Calu3 (cell line): ENCODE data around the gene MYEOV. TPM values are rescaled to one million over a fixed set of nuclear protein-coding genes. Genes with fewer than 3 reads are reported as not detected.

Experiments used
- BruUV-seq: library from RNA; stranded (reverse); fragments of 400-500 nt; replicated peaks from 2 replicates; lab custom pipeline; 2021; lab: Mats Ljungman, UMichigan
- CTCF ChIA-PET: fragments of 300-600 bp; sonication (Branson Sonifier 250); formaldehyde crosslinking; loops from one replicate; lab custom pipeline; 2022; ENCODE audit warnings: antibody characterized with exemption; lab: Charles Lee
- DNase-seq: peaks from one replicate; pipeline ENCODE4 v3.0.0; 2022
- H3K27ac Mint-ChIP-seq: one replicate; pipeline ENCODE4 v1.8.0; 2022; ENCODE audit warnings: mixed read lengths; ENCODE audit not compliant: unreplicated experiment
- H3K27me3 Mint-ChIP-seq: one replicate; pipeline ENCODE4 v1.8.0; 2022; ENCODE audit warnings: mixed read lengths; ENCODE audit not compliant: unreplicated experiment
- H3K36me3 Mint-ChIP-seq: one replicate; pipeline ENCODE4 v1.8.0; 2022; ENCODE audit warnings: mild to moderate bottlenecking, moderate library complexity, mixed read lengths; ENCODE audit not compliant: insufficient read depth, unreplicated experiment
- H3K4me1 Mint-ChIP-seq: one replicate; pipeline ENCODE4 v1.8.0; 2022; ENCODE audit warnings: mild to moderate bottlenecking, low read depth, mixed read lengths; ENCODE audit not compliant: unreplicated experiment
- H3K4me3 Mint-ChIP-seq: one replicate; pipeline ENCODE4 v1.8.0; 2022; ENCODE audit warnings: mild to moderate bottlenecking, low read depth, moderate library complexity, mixed read lengths; ENCODE audit not compliant: unreplicated experiment
- H3K9me3 Mint-ChIP-seq: one replicate; pipeline ENCODE4 v1.8.0; 2022; ENCODE audit warnings: low read depth, mixed read lengths; ENCODE audit not compliant: unreplicated experiment
- CTCF ChIP-seq: fragments of 200-600 bp; IDR thresholded peaks from one replicate; pipeline ENCODE4 v1.8.0; 2022; ENCODE audit warnings: antibody characterized with exemption; ENCODE audit not compliant: unreplicated experiment
- intact Hi-C: fragments of 100-400 bp; cut with micrococcal nuclease; formaldehyde crosslinking; loops from one replicate; pipeline ENCODE4 v1.10.0; 2022; ENCODE audit not compliant: unreplicated experiment
- total RNA-seq: library from RNA; stranded (reverse); gene quantifications from 2 replicates; pipeline ENCODE4 v1.2.3, GENCODE V29; 2022

Gene MYEOV
- total RNA-seq, 1 experiment from 2014 or later, result 79.9 TPM

- peaks cover 4% of the 10 kb centered on the region for H3K9me3 Mint-ChIP-seq
- CTCF ChIA-PET, result no interaction called here
- TF ChIP-seq CTCF, result no peak
- intact Hi-C loops, result no loop called here
- no peak overlapping the region for H3K27ac Mint-ChIP-seq
- peaks cover 27% of the 10 kb centered on the region for H3K36me3 Mint-ChIP-seq
- H3K4me3 Mint-ChIP-seq, result no peak overlapping the region
- DNase-seq, result no peak
- peaks cover 35% of the 10 kb centered on the region for H3K4me1 Mint-ChIP-seq
- no TSS peak for BruUV-seq
- H3K27me3 Mint-ChIP-seq, result no peaks in the 10 kb centered on the region
Measured at GRCh38 chr11:69339983-69340565, 46.1 kb downstream of the MYEOV start.

- peaks cover 4% of the 10 kb centered on the region for H3K9me3 Mint-ChIP-seq
- H3K4me3 Mint-ChIP-seq, result no peak overlapping the region
- H3K36me3 Mint-ChIP-seq, result peaks cover 19% of the 10 kb centered on the region
- CTCF ChIA-PET, result no interaction called here
- no peak overlapping the region for H3K27ac Mint-ChIP-seq
- BruUV-seq, result no TSS peak
- no peak for DNase-seq
- no peaks in the 10 kb centered on the region for H3K27me3 Mint-ChIP-seq
- intact Hi-C loops, result no loop called here
- H3K4me1 Mint-ChIP-seq, result peaks cover 24% of the 10 kb centered on the region
- no peak for TF ChIP-seq CTCF
Measured at GRCh38 chr11:69342588-69343330, 48.8 kb downstream of the MYEOV start.

GRCh38 chr11:69343401-69344321 is 49.7 kb downstream of the MYEOV start:
- no TSS peak for BruUV-seq
- Mint-ChIP-seq H3K4me3 (no peak overlapping the region), H3K9me3 (peaks cover 6% of the 10 kb centered on the region), H3K27ac (no peak overlapping the region), H3K27me3 (no peaks in the 10 kb centered on the region), H3K4me1 (peaks cover 22% of the 10 kb centered on the region), H3K36me3 (peaks cover 16% of the 10 kb centered on the region)
- CTCF ChIA-PET, result interaction anchor here (0.6 kb wide), 1 partner anchor 197 kb away, joined by 15 read pairs; no protein-coding TSS in a partner anchor
- intact Hi-C loops, result no loop called here
- DNase-seq, result no peak
- TF ChIP-seq CTCF, result no peak

- CTCF ChIA-PET, result interaction anchor here (0.6 kb wide), 2 partner anchors 196 to 557 kb away, joined by 3 to 15 read pairs; no protein-coding TSS in a partner anchor
- Mint-ChIP-seq H3K27me3 (no peaks in the 10 kb centered on the region), H3K4me1 (peaks cover 17% of the 10 kb centered on the region), H3K9me3 (peaks cover 6% of the 10 kb centered on the region), H3K36me3 (peaks cover 9% of the 10 kb centered on the region), H3K27ac (no peak overlapping the region), H3K4me3 (no peak overlapping the region)
- intact Hi-C loops, result no loop called here
- no peak for TF ChIP-seq CTCF
- DNase-seq, result no peak
- BruUV-seq, result no TSS peak
Measured at GRCh38 chr11:69344570-69345145, 50.7 kb downstream of the MYEOV start.
